WTC11 (cell line): ENCODE measurements around the gene MACROD2. TPM values are rescaled to one million over a fixed set of nuclear protein-coding genes. Genes with fewer than 3 reads are reported as not detected.

ENCODE experiments used
- ATAC-seq: fragments of 200-7000 bp; cut with Tn5 transposase; 2 replicates; pipeline ENCODE4 v1.10.0; 2021; ENCODE audit warnings: mild to moderate bottlenecking, moderate library complexity
- CTCF ChIA-PET: fragments of 300-600 bp; sonication (Branson Sonifier 250); formaldehyde crosslinking; loops from one replicate; lab custom pipeline; 2021; ENCODE audit warnings: antibody characterized with exemption; lab: Charles Lee
- POLR2A ChIA-PET: fragments of 350-600 bp; sonication (Branson Sonifier 250); formaldehyde crosslinking; loops from one replicate; lab custom pipeline; 2021; ENCODE audit warnings: antibody characterized with exemption; lab: Charles Lee
- DNase-seq: peaks from one replicate; pipeline ENCODE4 v3.0.0; 2021; ENCODE audit warnings: low spot score
- H3K27ac Mint-ChIP-seq: 2 replicates; pipeline ENCODE4 v1.8.0; 2021; ENCODE audit warnings: mixed read lengths
- H3K27me3 Mint-ChIP-seq: 2 replicates; pipeline ENCODE4 v1.8.0; 2021; ENCODE audit warnings: low read depth, mild to moderate bottlenecking, moderate library complexity, mixed read lengths
- H3K36me3 Mint-ChIP-seq: 2 replicates; pipeline ENCODE4 v1.8.0; 2021; ENCODE audit warnings: mixed read lengths
- H3K4me1 Mint-ChIP-seq: 2 replicates; pipeline ENCODE4 v1.8.0; 2022; ENCODE audit warnings: mixed read lengths
- H3K4me3 Mint-ChIP-seq: 2 replicates; pipeline ENCODE4 v1.8.0; 2021; ENCODE audit warnings: mild to moderate bottlenecking, moderate library complexity, mixed read lengths
- H3K9me3 Mint-ChIP-seq: 2 replicates; pipeline ENCODE4 v1.8.0; 2021; ENCODE audit warnings: mixed read lengths
- CBFB ChIP-seq: sonication (generic); formaldehyde crosslinking; IDR thresholded peaks from 2 replicates; pipeline ENCODE4 v1.8.1; 2022; ENCODE audit warnings: mild to moderate bottlenecking, low read depth, missing genetic modification reagents
- EMX1 ChIP-seq: fragments of 250-450 bp; sonication (Bioruptor Pico); IDR thresholded peaks from 2 replicates; pipeline ENCODE4 v1.8.0; 2021; ENCODE audit warnings: mild to moderate bottlenecking
- NFYB ChIP-seq: sonication (generic); formaldehyde crosslinking; conservative IDR thresholded peaks from 2 replicates; pipeline ENCODE4 v1.8.0; 2022; ENCODE audit warnings: low read depth, missing genetic modification reagents
- OVOL2 ChIP-seq: fragments of 250-450 bp; sonication (Bioruptor Pico); IDR thresholded peaks from 2 replicates; pipeline ENCODE4 v1.9.0; 2021; ENCODE audit warnings: mild to moderate bottlenecking, borderline replicate concordance
- TCF7 ChIP-seq: sonication (generic); formaldehyde crosslinking; IDR thresholded peaks from 2 replicates; pipeline ENCODE4 v1.8.0; 2022; ENCODE audit warnings: mild to moderate bottlenecking, low read depth, missing genetic modification reagents, moderate library complexity
- ZBTB21 ChIP-seq: sonication (generic); formaldehyde crosslinking; IDR thresholded peaks from 2 replicates; pipeline ENCODE4 v1.8.1; 2023; ENCODE audit warnings: mild to moderate bottlenecking, missing genetic modification reagents, borderline replicate concordance
- ZNF263 ChIP-seq: sonication (generic); formaldehyde crosslinking; IDR thresholded peaks from 2 replicates; pipeline ENCODE4 v1.8.1; 2022; ENCODE audit warnings: low read depth, mild to moderate bottlenecking, moderate library complexity, missing genetic modification reagents
- ZNF396 ChIP-seq: fragments of 250-450 bp; sonication (Bioruptor Pico); IDR thresholded peaks from 2 replicates; pipeline ENCODE4 v1.8.0; 2021; ENCODE audit warnings: mild to moderate bottlenecking, moderate library complexity, borderline replicate concordance
- ZNF423 ChIP-seq: fragments of 250-450 bp; sonication (Bioruptor Pico); IDR thresholded peaks from 2 replicates; pipeline ENCODE4 v2.1.2; 2022; ENCODE audit warnings: mild to moderate bottlenecking, moderate library complexity
- total RNA-seq: library from RNA; stranded (reverse); gene quantifications from 3 replicates; pipeline ENCODE4 v1.2.3, GENCODE V29; 2021
- TF ChIP-seq, protein P1 (sequence below): sonication (generic); formaldehyde crosslinking; conservative IDR thresholded peaks from 2 replicates; pipeline ENCODE4 v1.8.1; 2023; ENCODE audit warnings: mild to moderate bottlenecking, low read depth, missing genetic modification reagents, moderate library complexity
- TF ChIP-seq, protein P2 (sequence below): fragments of 250-450 bp; sonication (Bioruptor Pico); IDR thresholded peaks from 2 replicates; pipeline ENCODE4 v1.9.0; 2021; ENCODE audit warnings: moderate library complexity, mild to moderate bottlenecking, inconsistent platforms, borderline replicate concordance
- TF ChIP-seq, protein P3 (sequence below): fragments of 250-450 bp; sonication (Bioruptor Pico); conservative IDR thresholded peaks from 2 replicates; pipeline ENCODE4 v1.9.0; 2021; ENCODE audit warnings: mild to moderate bottlenecking
- TF ChIP-seq, protein P4 (sequence below): fragments of 250-450 bp; sonication (Bioruptor Pico); IDR thresholded peaks from 2 replicates; pipeline ENCODE4 v1.9.0; 2021; ENCODE audit warnings: mild to moderate bottlenecking
- TF ChIP-seq, protein P5 (sequence below): fragments of 250-450 bp; sonication (Bioruptor Pico); IDR thresholded peaks from 2 replicates; pipeline ENCODE4 v1.8.0; 2021; ENCODE audit warnings: mild to moderate bottlenecking
- TF ChIP-seq, protein P6 (sequence below): fragments of 200-600 bp; IDR thresholded peaks from 2 replicates; pipeline ENCODE4 v1.8.0; 2022; ENCODE audit warnings: antibody characterized with exemption
- TF ChIP-seq, protein P7 (sequence below): sonication (generic); formaldehyde crosslinking; IDR thresholded peaks from 2 replicates; pipeline ENCODE4 v1.8.1; 2023; ENCODE audit warnings: mild to moderate bottlenecking, missing genetic modification reagents, borderline replicate concordance

MACROD2 gene
- total RNA-seq, 1 experiment from 2014 or later, result 4.1 TPM

DNA sequence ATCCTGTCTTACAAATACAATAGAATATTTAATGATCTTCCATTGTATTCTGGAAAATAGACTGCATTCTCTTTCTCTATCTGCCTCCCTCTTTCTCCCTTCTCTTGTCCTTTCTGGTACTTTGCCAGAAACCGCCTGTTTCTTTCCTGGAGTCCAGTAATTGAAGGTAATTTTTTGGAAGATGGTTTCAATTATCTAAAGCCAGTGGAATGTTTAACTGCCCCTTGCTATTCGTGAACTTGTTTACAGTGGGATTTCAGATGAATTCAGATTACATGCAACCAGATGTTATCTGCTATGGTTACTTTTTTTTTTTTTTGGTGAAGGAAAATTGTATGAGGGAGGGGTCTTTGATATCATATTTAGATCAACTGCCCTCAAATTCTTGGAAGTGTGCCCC lies 997.6 kb downstream of the MACROD2 start:
- no peak overlapping the region for H3K27ac Mint-ChIP-seq
- ChIA-PET POLR2A (no interaction called here), CTCF (no interaction called here)
- ATAC-seq (no peak), DNase-seq (no peak)
- H3K4me1 Mint-ChIP-seq, result no peaks in the 10 kb centered on the region
- no peak overlapping the region for H3K4me3 Mint-ChIP-seq
- peaks cover 5% of the 10 kb centered on the region for H3K36me3 Mint-ChIP-seq
- no peaks in the 10 kb centered on the region for H3K27me3 Mint-ChIP-seq
- peaks cover 10% of the 10 kb centered on the region for H3K9me3 Mint-ChIP-seq
- TF ChIP-seq, protein P1, sequence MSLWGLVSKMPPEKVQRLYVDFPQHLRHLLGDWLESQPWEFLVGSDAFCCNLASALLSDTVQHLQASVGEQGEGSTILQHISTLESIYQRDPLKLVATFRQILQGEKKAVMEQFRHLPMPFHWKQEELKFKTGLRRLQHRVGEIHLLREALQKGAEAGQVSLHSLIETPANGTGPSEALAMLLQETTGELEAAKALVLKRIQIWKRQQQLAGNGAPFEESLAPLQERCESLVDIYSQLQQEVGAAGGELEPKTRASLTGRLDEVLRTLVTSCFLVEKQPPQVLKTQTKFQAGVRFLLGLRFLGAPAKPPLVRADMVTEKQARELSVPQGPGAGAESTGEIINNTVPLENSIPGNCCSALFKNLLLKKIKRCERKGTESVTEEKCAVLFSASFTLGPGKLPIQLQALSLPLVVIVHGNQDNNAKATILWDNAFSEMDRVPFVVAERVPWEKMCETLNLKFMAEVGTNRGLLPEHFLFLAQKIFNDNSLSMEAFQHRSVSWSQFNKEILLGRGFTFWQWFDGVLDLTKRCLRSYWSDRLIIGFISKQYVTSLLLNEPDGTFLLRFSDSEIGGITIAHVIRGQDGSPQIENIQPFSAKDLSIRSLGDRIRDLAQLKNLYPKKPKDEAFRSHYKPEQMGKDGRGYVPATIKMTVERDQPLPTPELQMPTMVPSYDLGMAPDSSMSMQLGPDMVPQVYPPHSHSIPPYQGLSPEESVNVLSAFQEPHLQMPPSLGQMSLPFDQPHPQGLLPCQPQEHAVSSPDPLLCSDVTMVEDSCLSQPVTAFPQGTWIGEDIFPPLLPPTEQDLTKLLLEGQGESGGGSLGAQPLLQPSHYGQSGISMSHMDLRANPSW (CRISPR knock-in tag), result no peak
- TF ChIP-seq OVOL2 (CRISPR knock-in tag) (no peak), ZNF396 (CRISPR knock-in tag) (no peak), ZNF263 (CRISPR knock-in tag) (no peak), CBFB (no peak), TCF7 (CRISPR knock-in tag) (no peak), EMX1 (CRISPR knock-in tag) (no peak), NFYB (no peak), ZBTB21 (CRISPR knock-in tag) (no peak), ZNF423 (CRISPR knock-in tag) (no peak)
- TF ChIP-seq, protein P2, sequence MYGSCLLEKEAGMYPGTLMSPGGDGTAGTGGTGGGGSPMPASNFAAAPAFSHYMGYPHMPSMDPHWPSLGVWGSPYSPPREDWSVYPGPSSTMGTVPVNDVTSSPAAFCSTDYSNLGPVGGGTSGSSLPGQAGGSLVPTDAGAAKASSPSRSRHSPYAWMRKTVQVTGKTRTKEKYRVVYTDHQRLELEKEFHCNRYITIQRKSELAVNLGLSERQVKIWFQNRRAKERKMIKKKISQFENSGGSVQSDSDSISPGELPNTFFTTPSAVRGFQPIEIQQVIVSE, result no peak
- TF ChIP-seq, protein P3, sequence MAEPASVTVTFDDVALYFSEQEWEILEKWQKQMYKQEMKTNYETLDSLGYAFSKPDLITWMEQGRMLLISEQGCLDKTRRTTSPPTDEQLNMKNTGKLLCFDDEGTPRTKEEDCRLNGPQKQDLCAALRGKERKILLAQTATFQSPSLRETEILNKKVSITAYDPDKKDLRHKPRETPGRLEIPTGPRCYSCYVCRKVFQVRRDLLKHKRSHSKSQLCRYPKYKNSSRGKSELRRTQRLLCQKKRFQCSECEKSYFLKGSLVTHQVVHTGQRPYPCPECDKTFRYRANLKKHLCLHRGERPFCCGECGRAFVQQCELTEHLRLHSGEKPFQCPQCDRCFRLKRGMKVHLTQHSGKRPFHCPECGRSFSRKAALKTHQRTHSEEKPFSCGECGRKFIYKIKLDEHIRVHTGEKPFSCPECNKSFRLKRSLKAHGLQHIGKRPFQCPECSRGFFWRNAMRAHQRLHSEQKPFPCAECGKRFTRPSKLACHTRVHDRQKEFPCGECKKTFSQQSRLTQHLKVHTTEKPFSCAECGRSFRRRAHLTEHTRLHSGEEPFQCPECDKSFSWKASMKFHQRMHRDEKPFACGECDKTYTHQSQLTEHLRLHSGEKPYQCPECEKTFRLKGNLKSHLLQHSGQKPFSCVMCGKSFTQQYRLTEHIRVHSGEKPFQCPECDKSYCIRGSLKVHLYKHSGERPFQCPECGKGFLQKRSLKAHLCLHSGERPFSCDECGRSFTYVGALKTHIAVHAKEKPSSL (CRISPR knock-in tag), result no peak
- TF ChIP-seq, protein P4, sequence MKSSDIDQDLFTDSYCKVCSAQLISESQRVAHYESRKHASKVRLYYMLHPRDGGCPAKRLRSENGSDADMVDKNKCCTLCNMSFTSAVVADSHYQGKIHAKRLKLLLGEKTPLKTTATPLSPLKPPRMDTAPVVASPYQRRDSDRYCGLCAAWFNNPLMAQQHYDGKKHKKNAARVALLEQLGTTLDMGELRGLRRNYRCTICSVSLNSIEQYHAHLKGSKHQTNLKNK, result no peak
- TF ChIP-seq, protein P5, sequence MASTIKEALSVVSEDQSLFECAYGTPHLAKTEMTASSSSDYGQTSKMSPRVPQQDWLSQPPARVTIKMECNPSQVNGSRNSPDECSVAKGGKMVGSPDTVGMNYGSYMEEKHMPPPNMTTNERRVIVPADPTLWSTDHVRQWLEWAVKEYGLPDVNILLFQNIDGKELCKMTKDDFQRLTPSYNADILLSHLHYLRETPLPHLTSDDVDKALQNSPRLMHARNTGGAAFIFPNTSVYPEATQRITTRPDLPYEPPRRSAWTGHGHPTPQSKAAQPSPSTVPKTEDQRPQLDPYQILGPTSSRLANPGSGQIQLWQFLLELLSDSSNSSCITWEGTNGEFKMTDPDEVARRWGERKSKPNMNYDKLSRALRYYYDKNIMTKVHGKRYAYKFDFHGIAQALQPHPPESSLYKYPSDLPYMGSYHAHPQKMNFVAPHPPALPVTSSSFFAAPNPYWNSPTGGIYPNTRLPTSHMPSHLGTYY (CRISPR knock-in tag), result no peak
- TF ChIP-seq, protein P6, sequence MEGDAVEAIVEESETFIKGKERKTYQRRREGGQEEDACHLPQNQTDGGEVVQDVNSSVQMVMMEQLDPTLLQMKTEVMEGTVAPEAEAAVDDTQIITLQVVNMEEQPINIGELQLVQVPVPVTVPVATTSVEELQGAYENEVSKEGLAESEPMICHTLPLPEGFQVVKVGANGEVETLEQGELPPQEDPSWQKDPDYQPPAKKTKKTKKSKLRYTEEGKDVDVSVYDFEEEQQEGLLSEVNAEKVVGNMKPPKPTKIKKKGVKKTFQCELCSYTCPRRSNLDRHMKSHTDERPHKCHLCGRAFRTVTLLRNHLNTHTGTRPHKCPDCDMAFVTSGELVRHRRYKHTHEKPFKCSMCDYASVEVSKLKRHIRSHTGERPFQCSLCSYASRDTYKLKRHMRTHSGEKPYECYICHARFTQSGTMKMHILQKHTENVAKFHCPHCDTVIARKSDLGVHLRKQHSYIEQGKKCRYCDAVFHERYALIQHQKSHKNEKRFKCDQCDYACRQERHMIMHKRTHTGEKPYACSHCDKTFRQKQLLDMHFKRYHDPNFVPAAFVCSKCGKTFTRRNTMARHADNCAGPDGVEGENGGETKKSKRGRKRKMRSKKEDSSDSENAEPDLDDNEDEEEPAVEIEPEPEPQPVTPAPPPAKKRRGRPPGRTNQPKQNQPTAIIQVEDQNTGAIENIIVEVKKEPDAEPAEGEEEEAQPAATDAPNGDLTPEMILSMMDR, result no peak
- TF ChIP-seq, protein P7, sequence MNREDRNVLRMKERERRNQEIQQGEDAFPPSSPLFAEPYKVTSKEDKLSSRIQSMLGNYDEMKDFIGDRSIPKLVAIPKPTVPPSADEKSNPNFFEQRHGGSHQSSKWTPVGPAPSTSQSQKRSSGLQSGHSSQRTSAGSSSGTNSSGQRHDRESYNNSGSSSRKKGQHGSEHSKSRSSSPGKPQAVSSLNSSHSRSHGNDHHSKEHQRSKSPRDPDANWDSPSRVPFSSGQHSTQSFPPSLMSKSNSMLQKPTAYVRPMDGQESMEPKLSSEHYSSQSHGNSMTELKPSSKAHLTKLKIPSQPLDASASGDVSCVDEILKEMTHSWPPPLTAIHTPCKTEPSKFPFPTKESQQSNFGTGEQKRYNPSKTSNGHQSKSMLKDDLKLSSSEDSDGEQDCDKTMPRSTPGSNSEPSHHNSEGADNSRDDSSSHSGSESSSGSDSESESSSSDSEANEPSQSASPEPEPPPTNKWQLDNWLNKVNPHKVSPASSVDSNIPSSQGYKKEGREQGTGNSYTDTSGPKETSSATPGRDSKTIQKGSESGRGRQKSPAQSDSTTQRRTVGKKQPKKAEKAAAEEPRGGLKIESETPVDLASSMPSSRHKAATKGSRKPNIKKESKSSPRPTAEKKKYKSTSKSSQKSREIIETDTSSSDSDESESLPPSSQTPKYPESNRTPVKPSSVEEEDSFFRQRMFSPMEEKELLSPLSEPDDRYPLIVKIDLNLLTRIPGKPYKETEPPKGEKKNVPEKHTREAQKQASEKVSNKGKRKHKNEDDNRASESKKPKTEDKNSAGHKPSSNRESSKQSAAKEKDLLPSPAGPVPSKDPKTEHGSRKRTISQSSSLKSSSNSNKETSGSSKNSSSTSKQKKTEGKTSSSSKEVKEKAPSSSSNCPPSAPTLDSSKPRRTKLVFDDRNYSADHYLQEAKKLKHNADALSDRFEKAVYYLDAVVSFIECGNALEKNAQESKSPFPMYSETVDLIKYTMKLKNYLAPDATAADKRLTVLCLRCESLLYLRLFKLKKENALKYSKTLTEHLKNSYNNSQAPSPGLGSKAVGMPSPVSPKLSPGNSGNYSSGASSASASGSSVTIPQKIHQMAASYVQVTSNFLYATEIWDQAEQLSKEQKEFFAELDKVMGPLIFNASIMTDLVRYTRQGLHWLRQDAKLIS, result no peak
